Transverse colon (tissue), 4 donors: ENCODE measurements around the gene TRAPPC3L. TPM values are rescaled to one million over a fixed set of nuclear protein-coding genes. Genes with fewer than 3 reads are reported as not detected.

ENCODE experiments used
- DNase-seq: peaks from one replicate; pipeline ENCODE4 v3.0.0-alpha.2; 2019
- H3K27ac ChIP-seq, 4 donors: fragments of 200-600 bp; sonication (generic); 2 replicates each; pipeline ENCODE4 v1.5.1; 2016 to 2018; ENCODE audit warnings: inconsistent platforms in 4 of 4
- H3K27me3 ChIP-seq: fragments of 200-600 bp; sonication (generic); 2 replicates; pipeline ENCODE4 v1.5.1; 2017; ENCODE audit warnings: inconsistent platforms
- H3K36me3 ChIP-seq, 4 donors: fragments of 200-600 bp; sonication (generic); 2 replicates each; pipeline ENCODE4 v1.5.1; 2017 to 2019; ENCODE audit warnings: inconsistent platforms in 4 of 4
- H3K4me1 ChIP-seq, 4 donors: fragments of 200-600 bp; sonication (generic); 2 replicates each; pipeline ENCODE4 v1.5.1; 2017 to 2020; ENCODE audit warnings: inconsistent platforms in 4 of 4
- H3K4me3 ChIP-seq, 4 donors: fragments of 200-600 bp; sonication (generic); 1 replicate in 1 of 4; 2 replicates in 3 of 4; pipeline versions ENCODE4 v1.5.1 to v1.6.1; 2017 to 2019; ENCODE audit warnings: inconsistent platforms in 4 of 4
- H3K9me3 ChIP-seq, 2 donors: fragments of 200-600 bp; sonication (generic); 2 replicates each; pipeline ENCODE4 v1.5.1; 2017 to 2019; ENCODE audit warnings: inconsistent platforms in 2 of 2
- EP300 ChIP-seq: sonication (generic); formaldehyde crosslinking; IDR thresholded peaks from one replicate; pipeline ENCODE4 v1.6.1; 2017; ENCODE audit warnings: antibody characterized with exemption, low read depth
- POLR2A ChIP-seq: fragments of 450-650 bp; IDR thresholded peaks from one replicate; pipeline ENCODE4 v1.6.1; 2016; ENCODE audit warnings: antibody characterized with exemption, mild to moderate bottlenecking, moderate library complexity
- POLR2AphosphoS5 ChIP-seq, 3 donors: sonication (generic); formaldehyde crosslinking; IDR thresholded peaks; one replicate each; pipeline ENCODE4 v1.6.1; 2016; ENCODE audit warnings: antibody characterized with exemption in 3 of 3
- WGBS, 2 donors: methylation state at CpG; one replicate each; pipeline ENCODE4 v1.1.5; 2018; ENCODE audit warnings: low coverage in 1 of 2; 5-methylcytosine and 5-hydroxymethylcytosine counted together
- in situ Hi-C, 4 donors: fragments of 200-750 bp; cut with MboI; loops; one replicate each; pipeline versions ENCODE4 v1.15.0 to v1.15.1; 2017; ENCODE audit warnings: low sequenced_read_pairs in 3 of 4, low pct_ligation_motif_present in 1 of 4, low pct_unique_long_range_greater_than_20kb in 1 of 4
- intact Hi-C: fragments of 100-400 bp; cut with DNase I; formaldehyde crosslinking; loops from one replicate; pipeline ENCODE4 v1.15.1; 2023; ENCODE audit warnings: low total_unique reads
- total RNA-seq, 4 donors: library from RNA; depleted of rRNA; stranded (reverse); fragments of >200 nt; gene quantifications; one replicate each; pipeline ENCODE4 v1.1.0, GENCODE V29; 2016
- TF ChIP-seq, protein P1 (sequence below), 5 experiments: fragments of 200-600 bp in 3 of 5; fragments of 450-650 bp in 2 of 5; sonication (generic) in 3 of 5; IDR thresholded peaks; 1 replicate in 2 of 5; 2 replicates in 3 of 5; pipeline ENCODE4 v1.5.1; 2016 to 2017; ENCODE audit warnings: antibody characterized with exemption in 5 of 5, inconsistent platforms in 3 of 5, mild to moderate bottlenecking in 2 of 5, moderate library complexity in 1 of 5

The TRAPPC3L gene
- total RNA-seq, 4 donors from 2014 or later: not detected

DNA sequence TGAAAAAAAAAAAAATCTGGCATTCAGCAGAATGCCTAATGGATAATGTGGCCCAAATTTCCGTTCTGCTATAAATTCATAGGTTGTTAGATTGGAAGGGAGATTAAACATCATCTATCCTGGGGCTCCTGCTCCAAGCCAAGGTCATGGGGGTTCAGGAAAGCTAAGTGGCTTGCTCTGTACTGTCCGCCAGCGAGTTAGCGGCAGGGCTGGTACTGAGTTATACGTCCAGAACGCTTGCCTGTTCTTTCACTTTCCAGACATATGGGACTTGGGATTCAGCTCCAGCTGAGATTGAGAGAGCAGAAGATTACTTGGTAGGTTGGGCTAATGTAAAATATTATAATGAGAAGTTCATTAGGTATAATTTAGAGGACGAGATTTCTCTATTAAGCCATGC is 26.7 kb upstream of the TRAPPC3L start:
- no peak for TF ChIP-seq EP300
- TF ChIP-seq, protein P1, sequence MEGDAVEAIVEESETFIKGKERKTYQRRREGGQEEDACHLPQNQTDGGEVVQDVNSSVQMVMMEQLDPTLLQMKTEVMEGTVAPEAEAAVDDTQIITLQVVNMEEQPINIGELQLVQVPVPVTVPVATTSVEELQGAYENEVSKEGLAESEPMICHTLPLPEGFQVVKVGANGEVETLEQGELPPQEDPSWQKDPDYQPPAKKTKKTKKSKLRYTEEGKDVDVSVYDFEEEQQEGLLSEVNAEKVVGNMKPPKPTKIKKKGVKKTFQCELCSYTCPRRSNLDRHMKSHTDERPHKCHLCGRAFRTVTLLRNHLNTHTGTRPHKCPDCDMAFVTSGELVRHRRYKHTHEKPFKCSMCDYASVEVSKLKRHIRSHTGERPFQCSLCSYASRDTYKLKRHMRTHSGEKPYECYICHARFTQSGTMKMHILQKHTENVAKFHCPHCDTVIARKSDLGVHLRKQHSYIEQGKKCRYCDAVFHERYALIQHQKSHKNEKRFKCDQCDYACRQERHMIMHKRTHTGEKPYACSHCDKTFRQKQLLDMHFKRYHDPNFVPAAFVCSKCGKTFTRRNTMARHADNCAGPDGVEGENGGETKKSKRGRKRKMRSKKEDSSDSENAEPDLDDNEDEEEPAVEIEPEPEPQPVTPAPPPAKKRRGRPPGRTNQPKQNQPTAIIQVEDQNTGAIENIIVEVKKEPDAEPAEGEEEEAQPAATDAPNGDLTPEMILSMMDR (IDR thresholded peaks at IDR 0.05): no peak
- TF ChIP-seq POLR2AphosphoS5 (IDR thresholded peaks at IDR 0.05): no peak
- no peak for TF ChIP-seq POLR2A
- Histone ChIP-seq H3K4me1 (peaks cover 11 to 29% (median 18%) of the 10 kb centered on the region in 4 donors), H3K36me3 (peaks cover 0 to 3% (median 0%) of the 10 kb centered on the region in 4 donors), H3K27ac (peak overlapping the region; percentile 93 to 96 (median 94)), H3K9me3 (no peaks in the 10 kb centered on the region), H3K4me3 (peak overlapping the region; percentile 74 to 89 (median 80)), H3K27me3 (no peaks in the 10 kb centered on the region)
- peak; percentile 37 for DNase-seq
- intact Hi-C loops (no loop called here), in situ Hi-C loops (no loop called here)
- 0 to 2% methylated on average over 2 to 7 of the region's 7 CpGs for WGBS, 2 donors

DNA sequence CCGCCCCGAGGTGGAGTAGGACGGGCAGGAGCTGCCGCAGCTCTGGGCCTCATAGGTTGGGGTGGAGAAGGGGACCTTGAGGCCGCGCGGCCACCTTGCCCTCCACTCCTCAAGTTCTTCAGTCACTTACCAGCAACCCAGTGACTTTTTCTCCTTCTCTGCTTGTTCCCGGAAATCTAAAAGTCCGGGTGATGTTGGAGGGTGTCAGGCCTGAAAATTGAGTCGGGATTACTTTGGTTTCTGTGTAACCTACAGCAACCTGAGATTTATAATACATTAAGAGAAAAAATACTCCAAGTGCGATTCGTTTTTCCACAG is 26.2 kb upstream of the TRAPPC3L start:
- DNase-seq: no peak
- intact Hi-C loops: no loop called here
- Histone ChIP-seq H3K36me3 (peaks cover 0 to 3% (median 0%) of the 10 kb centered on the region in 4 donors), H3K4me1 (peaks cover 11 to 29% (median 18%) of the 10 kb centered on the region in 4 donors), H3K4me3 (peak overlapping the region; percentile 74 to 89 (median 80)), H3K9me3 (no peaks in the 10 kb centered on the region), H3K27me3 (no peaks in the 10 kb centered on the region), H3K27ac (peak overlapping the region; percentile 93 to 96 (median 94))
- 0% methylated on average over 10 to 12 of the region's 12 CpGs for WGBS, 2 donors
- TF ChIP-seq, protein P1 (IDR thresholded peaks at IDR 0.05): no peak
- TF ChIP-seq POLR2AphosphoS5 (IDR thresholded peaks at IDR 0.05): no peak
- no peak for TF ChIP-seq EP300
- no peak for TF ChIP-seq POLR2A
- in situ Hi-C loops: no loop called here

DNA sequence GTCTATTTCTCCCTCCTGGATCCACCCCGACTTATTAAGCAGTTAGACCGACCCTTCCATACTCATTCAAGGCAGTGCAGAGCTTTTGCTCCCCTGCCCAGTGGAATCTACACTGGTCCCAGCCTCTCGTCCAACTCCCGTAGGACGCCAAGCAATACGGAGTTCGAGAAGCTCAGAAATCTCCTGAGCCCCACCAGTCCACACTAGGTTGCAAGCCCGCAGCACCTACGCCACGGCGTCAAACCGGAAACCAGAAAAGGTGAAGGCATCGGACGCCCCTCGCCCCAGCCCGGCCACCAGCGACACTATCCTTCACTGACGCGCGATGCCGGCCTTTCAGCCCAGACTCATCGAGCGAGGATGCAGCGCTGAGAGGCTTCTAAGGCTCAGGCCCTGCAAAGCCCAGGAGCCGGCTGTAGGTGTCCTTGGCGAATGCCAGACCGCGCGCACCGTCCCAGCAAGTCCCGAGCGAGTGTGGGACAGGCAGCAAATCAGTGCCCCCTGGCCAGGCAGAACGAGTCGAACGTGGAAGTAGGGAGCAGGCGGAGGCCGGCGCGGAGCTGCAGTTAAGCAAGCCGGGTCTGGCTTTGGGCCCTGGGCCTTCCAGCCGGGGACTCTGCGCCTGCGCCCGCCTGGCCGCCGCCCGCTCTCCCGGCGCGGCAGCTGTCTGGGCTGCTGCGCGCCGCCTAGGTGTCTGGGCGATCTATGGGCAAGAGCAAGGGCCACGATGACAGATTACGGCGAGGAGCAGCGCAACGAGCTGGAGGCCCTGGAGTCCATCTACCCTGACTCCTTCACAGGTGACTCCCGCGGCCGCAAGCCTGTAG is 25.6 kb upstream of the TRAPPC3L start, which contains the start of gene RWDD1:
RWDD1 (plus strand) TSS at position 649 of the 827 bp plus-strand sequence; CDS start at position 728, 79 bp downstream.
- H3K4me3 ChIP-seq: peak within 1 kb of the TSS; percentile 74 to 89 (median 81)
- peak; percentile 99 for DNase-seq
- H3K36me3 ChIP-seq: peaks cover 0 to 3% (median 0%) of the 10 kb centered on the region in 4 donors
- 0% methylated on average over 18 to 62 of the region's 62 CpGs for WGBS, 2 donors
- in situ Hi-C loops (no loop called here), intact Hi-C loops (no loop called here)
- H3K27ac ChIP-seq: peak within 1 kb of the TSS; percentile 93 to 96 (median 94)
- H3K4me1 ChIP-seq: peaks cover 11 to 26% (median 18%) of the 10 kb centered on the region in 4 donors
- H3K9me3 ChIP-seq: no peaks in the 10 kb centered on the region
- no peaks in the 10 kb centered on the region for H3K27me3 ChIP-seq
- TF ChIP-seq POLR2AphosphoS5 (IDR thresholded peaks at IDR 0.05): peak; percentile 72 to 89 (median 85)
- TF ChIP-seq, protein P1 (IDR thresholded peaks at IDR 0.05): peak in 3 of 5 experiments; percentile 5 to 42 (median 20)
- TF ChIP-seq EP300: no peak
- TF ChIP-seq POLR2A: peak; percentile 78

DNA sequence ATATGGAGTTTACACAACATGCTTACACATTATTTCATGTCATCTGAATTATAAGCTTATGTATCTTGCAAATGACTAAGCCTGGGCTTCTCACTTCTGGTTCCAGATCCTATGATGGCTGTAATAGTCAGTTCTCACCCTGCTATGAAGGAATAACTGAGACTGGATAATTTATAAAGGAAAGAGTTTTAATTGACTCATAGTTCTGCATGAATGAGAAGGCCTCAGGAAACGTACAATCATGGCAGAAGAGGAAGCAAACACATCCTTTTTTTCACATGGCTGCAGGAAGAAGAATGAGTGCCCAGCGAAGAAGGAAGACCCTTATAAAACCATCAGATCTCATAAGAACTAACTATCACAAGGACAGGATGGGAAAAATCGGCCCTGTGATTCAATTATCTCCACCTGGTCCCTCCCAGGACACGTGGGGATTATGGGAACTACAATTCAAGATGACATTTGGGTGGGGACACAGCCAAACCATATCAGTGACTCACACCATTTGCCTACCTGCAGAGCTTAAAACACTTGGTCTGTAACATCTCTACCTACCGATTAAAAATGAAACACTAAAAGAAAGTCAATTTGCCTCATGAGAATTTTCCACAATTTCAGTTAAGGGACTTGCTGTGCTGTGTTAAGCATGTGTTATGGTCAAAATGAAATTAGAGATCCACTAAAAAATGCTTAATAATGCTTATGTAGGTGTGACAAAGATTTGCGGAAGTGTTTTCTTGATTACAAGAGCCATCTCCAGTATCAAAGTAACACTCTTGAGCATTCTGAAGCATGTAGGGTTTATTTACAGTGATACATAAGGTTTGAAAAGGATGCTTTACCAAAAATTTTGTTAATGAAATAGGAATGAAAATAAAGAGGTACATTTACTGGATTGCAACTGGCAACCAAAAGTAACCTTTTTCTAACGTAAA is 23.6 kb upstream of the TRAPPC3L start:
- H3K4me1 ChIP-seq: peaks cover 11 to 28% (median 18%) of the 10 kb centered on the region in 4 donors
- no peak for DNase-seq
- no peaks in the 10 kb centered on the region for H3K9me3 ChIP-seq
- WGBS, 2 donors: 57 to 65% methylated on average over 6 to 7 of the region's 7 CpGs
- H3K27me3 ChIP-seq: peaks cover 13% of the 10 kb centered on the region
- TF ChIP-seq POLR2A: no peak
- TF ChIP-seq POLR2AphosphoS5 (IDR thresholded peaks at IDR 0.05): no peak
- TF ChIP-seq, protein P1 (IDR thresholded peaks at IDR 0.05): no peak
- no peak for TF ChIP-seq EP300
- H3K27ac ChIP-seq: no peak overlapping the region
- no peak overlapping the region for H3K4me3 ChIP-seq
- intact Hi-C loops: no loop called here
- in situ Hi-C loops: no loop called here
- no peaks in the 10 kb centered on the region for H3K36me3 ChIP-seq
